Type B pancreatic cell (in vitro differentiated cells): ENCODE data around the gene ZBTB20. TPM values are rescaled to one million over a fixed set of nuclear protein-coding genes. Genes with fewer than 3 reads are reported as not detected.

Experiments used
- DNase-seq: peaks from one replicate; pipeline ENCODE4 v3.0.0; 2021; ENCODE audit warnings: mixed read lengths; ENCODE audit not compliant: unreplicated experiment; ENCODE audit errors: extremely low spot score
- H3K27ac Mint-ChIP-seq: 2 replicates; pipeline ENCODE4 v1.8.0; 2021; ENCODE audit warnings: mild to moderate bottlenecking, mixed read lengths
- H3K27me3 Mint-ChIP-seq: 2 replicates; pipeline ENCODE4 v1.8.0; 2021; ENCODE audit warnings: mixed read lengths
- H3K36me3 Mint-ChIP-seq: 2 replicates; pipeline ENCODE4 v1.8.0; 2021; ENCODE audit warnings: mixed read lengths
- H3K4me1 Mint-ChIP-seq: one replicate; pipeline ENCODE4 v1.8.0; 2021; ENCODE audit warnings: mixed read lengths; ENCODE audit not compliant: unreplicated experiment
- H3K4me3 Mint-ChIP-seq: 2 replicates; pipeline ENCODE4 v1.8.0; 2021; ENCODE audit warnings: mild to moderate bottlenecking, mixed read lengths
- H3K9me3 Mint-ChIP-seq: 2 replicates; pipeline ENCODE4 v1.8.0; 2021; ENCODE audit warnings: mixed read lengths
- total RNA-seq: library from RNA; stranded (reverse); gene quantifications from 2 replicates; pipeline ENCODE4 v1.2.1, GENCODE V29; 2021; ENCODE audit warnings: low replicate concordance
- TF ChIP-seq, protein P1 (sequence below): fragments of 200-600 bp; sonication (generic); conservative IDR thresholded peaks from 2 replicates; pipeline ENCODE4 v1.5.0; 2021; ENCODE audit warnings: antibody characterized with exemption, mild to moderate bottlenecking

The ZBTB20 gene
- total RNA-seq, 1 donor from 2014 or later: 14.4 TPM

DNA sequence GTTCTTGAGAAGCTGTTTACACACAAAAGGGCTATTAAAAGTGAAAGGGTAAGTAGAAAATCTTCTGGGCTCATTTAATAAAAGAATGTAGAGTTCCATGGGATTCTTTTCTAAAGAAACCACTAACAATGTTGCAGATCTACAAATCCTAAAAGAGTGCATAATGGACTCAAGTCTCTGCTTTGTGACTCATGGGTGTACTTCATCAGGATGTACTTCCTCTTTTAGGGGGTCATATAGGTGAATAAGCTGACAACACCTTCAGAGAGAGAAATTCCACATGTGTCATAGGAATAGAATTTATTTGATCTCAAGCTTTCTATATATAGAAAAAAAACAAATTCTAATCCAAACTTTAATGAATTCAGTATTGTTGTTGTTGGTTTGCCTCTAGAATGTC lies 497.8 kb downstream of the ZBTB20 start:
- peaks cover 5% of the 10 kb centered on the region for H3K9me3 Mint-ChIP-seq
- no peak for DNase-seq
- no peak overlapping the region for H3K27ac Mint-ChIP-seq

DNA sequence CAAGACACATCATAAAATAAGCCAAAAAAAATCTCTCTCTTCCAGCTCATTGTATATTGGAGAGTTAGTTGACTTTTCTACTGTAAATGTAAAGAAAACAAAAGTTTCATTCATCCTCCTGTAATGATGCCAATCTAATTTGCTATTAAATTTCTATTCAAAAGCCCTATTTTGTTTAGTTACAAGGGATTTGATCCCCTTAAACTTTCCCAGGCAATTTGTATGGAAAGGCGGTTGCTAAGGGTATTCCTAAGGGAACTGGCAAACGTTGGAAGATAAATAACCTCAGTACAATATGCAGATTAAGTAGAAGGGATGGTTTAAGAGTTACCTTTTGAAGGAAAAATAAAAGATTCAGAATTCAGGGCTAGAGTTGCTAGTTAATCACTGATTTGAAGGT lies 500.6 kb downstream of the ZBTB20 start:
- TF ChIP-seq, protein P1, sequence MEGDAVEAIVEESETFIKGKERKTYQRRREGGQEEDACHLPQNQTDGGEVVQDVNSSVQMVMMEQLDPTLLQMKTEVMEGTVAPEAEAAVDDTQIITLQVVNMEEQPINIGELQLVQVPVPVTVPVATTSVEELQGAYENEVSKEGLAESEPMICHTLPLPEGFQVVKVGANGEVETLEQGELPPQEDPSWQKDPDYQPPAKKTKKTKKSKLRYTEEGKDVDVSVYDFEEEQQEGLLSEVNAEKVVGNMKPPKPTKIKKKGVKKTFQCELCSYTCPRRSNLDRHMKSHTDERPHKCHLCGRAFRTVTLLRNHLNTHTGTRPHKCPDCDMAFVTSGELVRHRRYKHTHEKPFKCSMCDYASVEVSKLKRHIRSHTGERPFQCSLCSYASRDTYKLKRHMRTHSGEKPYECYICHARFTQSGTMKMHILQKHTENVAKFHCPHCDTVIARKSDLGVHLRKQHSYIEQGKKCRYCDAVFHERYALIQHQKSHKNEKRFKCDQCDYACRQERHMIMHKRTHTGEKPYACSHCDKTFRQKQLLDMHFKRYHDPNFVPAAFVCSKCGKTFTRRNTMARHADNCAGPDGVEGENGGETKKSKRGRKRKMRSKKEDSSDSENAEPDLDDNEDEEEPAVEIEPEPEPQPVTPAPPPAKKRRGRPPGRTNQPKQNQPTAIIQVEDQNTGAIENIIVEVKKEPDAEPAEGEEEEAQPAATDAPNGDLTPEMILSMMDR: no peak
- Mint-ChIP-seq H3K27me3 (no peaks in the 10 kb centered on the region), H3K4me1 (peaks cover 13% of the 10 kb centered on the region), H3K4me3 (no peak overlapping the region), H3K9me3 (no peaks in the 10 kb centered on the region), H3K27ac (no peak overlapping the region), H3K36me3 (no peaks in the 10 kb centered on the region)
- no peak for DNase-seq

More for the DNA sequence above, 497.8 kb downstream of the ZBTB20 start:
- Mint-ChIP-seq H3K27me3 (no peaks in the 10 kb centered on the region), H3K36me3 (peaks cover 4% of the 10 kb centered on the region), H3K4me3 (no peak overlapping the region), H3K4me1 (peaks cover 13% of the 10 kb centered on the region)
- TF ChIP-seq, protein P1: no peak

DNA sequence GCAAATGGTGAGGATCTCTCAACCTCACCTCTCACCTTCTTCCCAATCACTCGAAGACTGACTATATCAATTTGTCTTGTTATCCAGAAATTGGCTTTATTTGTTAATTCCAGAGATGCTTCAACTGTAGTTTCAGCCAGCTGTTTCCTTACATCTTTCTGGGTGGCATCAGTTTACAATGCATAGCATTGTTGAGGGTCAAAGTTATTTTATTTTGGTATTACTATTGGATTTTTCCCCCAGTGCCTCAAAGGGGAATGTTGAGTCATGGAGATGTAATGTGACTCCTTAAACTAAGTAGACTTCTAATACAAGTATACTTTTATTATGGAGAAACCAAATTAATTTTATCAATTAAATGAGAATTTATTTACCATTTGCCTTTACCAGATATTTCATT lies 501.7 kb downstream of the ZBTB20 start:
- H3K36me3 Mint-ChIP-seq: no peaks in the 10 kb centered on the region
- peaks cover 5% of the 10 kb centered on the region for H3K4me1 Mint-ChIP-seq
- no peak overlapping the region for H3K27ac Mint-ChIP-seq
- H3K4me3 Mint-ChIP-seq: no peak overlapping the region
- no peaks in the 10 kb centered on the region for H3K9me3 Mint-ChIP-seq
- no peaks in the 10 kb centered on the region for H3K27me3 Mint-ChIP-seq
- TF ChIP-seq, protein P1: no peak
- no peak for DNase-seq

DNA sequence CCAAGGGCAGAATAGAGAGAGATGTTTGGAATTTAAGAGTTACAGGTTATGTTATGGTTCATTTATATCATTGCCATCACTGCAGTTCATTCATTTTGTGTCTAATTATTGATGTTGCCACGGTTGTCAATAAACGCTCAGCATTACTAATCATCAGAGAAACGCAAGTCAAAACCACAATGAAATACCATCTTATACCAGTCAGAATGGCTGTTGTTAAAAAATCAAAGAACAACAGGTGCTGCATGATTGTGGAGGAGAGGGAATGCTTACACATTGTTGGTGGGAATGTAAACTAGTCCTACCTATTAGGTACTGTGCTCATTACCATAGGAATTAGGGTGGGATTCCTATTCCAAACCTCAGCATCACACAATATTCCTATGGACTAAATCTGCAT lies 502.7 kb downstream of the ZBTB20 start:
- H3K36me3 Mint-ChIP-seq: no peaks in the 10 kb centered on the region
- DNase-seq: no peak
- no peak overlapping the region for H3K27ac Mint-ChIP-seq
- H3K4me1 Mint-ChIP-seq: peaks cover 3% of the 10 kb centered on the region
- TF ChIP-seq, protein P1: no peak
- no peak overlapping the region for H3K4me3 Mint-ChIP-seq
- no peaks in the 10 kb centered on the region for H3K9me3 Mint-ChIP-seq
- no peaks in the 10 kb centered on the region for H3K27me3 Mint-ChIP-seq

DNA sequence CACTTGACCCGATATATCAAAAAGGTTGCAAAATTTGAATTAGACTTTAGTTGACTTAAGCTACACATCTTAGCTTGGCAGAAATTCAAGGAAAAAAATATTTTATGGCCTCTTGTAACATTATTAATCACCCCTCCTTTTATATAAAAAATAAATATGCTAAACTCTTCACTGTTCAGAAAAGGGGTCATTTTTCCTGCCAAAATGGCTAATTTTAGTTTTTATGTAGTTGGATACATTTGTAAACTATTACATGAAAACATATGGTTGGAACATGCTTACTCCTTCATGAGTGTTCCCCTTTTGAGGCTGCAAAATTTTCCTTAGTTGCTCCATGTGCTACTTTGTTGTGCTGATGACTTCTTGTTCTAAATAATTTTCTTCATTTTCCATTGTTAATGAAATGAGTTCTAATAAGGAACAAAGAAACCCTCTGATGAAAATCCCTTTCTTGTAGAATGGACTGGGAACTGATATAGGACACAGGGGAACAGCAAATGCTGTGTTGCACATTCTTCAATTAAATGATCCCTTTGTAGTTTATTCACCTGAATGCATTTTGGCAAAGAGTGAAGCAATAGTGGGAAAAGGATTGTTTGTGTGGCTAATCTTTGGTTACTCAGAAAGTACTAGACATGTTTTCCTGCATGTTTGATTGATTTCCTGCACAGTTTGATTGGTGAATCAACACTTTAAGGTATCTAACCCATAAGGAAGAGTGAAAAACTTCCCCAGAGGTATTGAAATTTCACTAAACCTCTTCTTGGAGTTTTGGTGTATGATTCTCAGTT lies 503.9 kb downstream of the ZBTB20 start:
- no peak for DNase-seq
- H3K9me3 Mint-ChIP-seq: no peaks in the 10 kb centered on the region
- H3K27ac Mint-ChIP-seq: no peak overlapping the region
- H3K4me3 Mint-ChIP-seq: no peak overlapping the region
- no peaks in the 10 kb centered on the region for H3K27me3 Mint-ChIP-seq
- H3K36me3 Mint-ChIP-seq: no peaks in the 10 kb centered on the region
- no peaks in the 10 kb centered on the region for H3K4me1 Mint-ChIP-seq
- TF ChIP-seq, protein P1: no peak
